Right hindlimb (tissue), 1 donor: ENCODE measurements around the gene ABLIM3.

Source experiments
- DNase-seq: peaks from one replicate; pipeline ENCODE4 v3.0.0-alpha.2; 2018

Gene ABLIM3

GRCh38 chr5:149133795-149134777, 7.2 kb upstream of the ABLIM3 start:
- no peak for DNase-seq

GRCh38 chr5:149134778-149135500, 6.4 kb upstream of the ABLIM3 start:
- no peak for DNase-seq

GRCh38 chr5:149135536-149136201, 5.6 kb upstream of the ABLIM3 start:
- DNase-seq: no peak

GRCh38 chr5:149138182-149138923, 2.9 kb upstream of the ABLIM3 start:
- no peak for DNase-seq

GRCh38 chr5:149140197-149141002, 893 bp upstream of the ABLIM3 start:
- no peak for DNase-seq

GRCh38 chr5:149141957-149142851, 911 bp downstream of the ABLIM3 start:
- DNase-seq: peak; percentile 45

GRCh38 chr5:149143470-149143869, 2.2 kb downstream of the ABLIM3 start:
- no peak for DNase-seq

GRCh38 chr5:149144637-149145036, 3.3 kb downstream of the ABLIM3 start:
- no peak for DNase-seq

GRCh38 chr5:149145138-149145537, 3.8 kb downstream of the ABLIM3 start:
- no peak for DNase-seq

- DNase-seq: no peak
These were observed 6.4 kb downstream of the ABLIM3 start for GRCh38 chr5:149147676-149148075.

GRCh38 chr5:149149942-149150341, 8.6 kb downstream of the ABLIM3 start:
- no peak for DNase-seq

GRCh38 chr5:149150457-149150856, 9.2 kb downstream of the ABLIM3 start:
- DNase-seq: no peak

- no peak for DNase-seq
These were observed 10.4 kb downstream of the ABLIM3 start for GRCh38 chr5:149151717-149152116.

GRCh38 chr5:149152317-149152746, 11.0 kb downstream of the ABLIM3 start:
- DNase-seq: no peak

- DNase-seq: no peak
These were observed 12.0 kb downstream of the ABLIM3 start for GRCh38 chr5:149153193-149153750.

GRCh38 chr5:149153751-149154610, 12.7 kb downstream of the ABLIM3 start:
- DNase-seq: no peak

- DNase-seq: no peak
These were observed 13.4 kb downstream of the ABLIM3 start for GRCh38 chr5:149154650-149155049.

GRCh38 chr5:149156435-149157083, 15.3 kb downstream of the ABLIM3 start:
- DNase-seq: no peak

- no peak for DNase-seq
These were observed 16.0 kb downstream of the ABLIM3 start for GRCh38 chr5:149157330-149157729.
